GM12878 (cell line): ENCODE data around the gene MYMX. TPM values are rescaled to one million over a fixed set of nuclear protein-coding genes. Genes with fewer than 3 reads are reported as not detected.

Source experiments
- ATAC-seq: fragments of 200-7000 bp; cut with Tn5 transposase; 3 replicates; pipeline ENCODE4 v1.9.1; 2020; ENCODE audit warnings: mild to moderate bottlenecking, moderate library complexity
- BruUV-seq: library from RNA; stranded (reverse); fragments of 400-500 nt; replicated peaks from 2 replicates; lab custom pipeline; 2021; lab: Mats Ljungman, UMichigan
- CTCF ChIA-PET: fragments of 300-600 bp; sonication (Branson Sonifier 250); formaldehyde crosslinking; extraction: SDS; loops from one replicate; lab custom pipeline; 2021; ENCODE audit warnings: inconsistent platforms; lab: Yijun Ruan, JAX
- POLR2A ChIA-PET: fragments of 350-600 bp; formaldehyde crosslinking; extraction: SDS; loops from one replicate; lab custom pipeline; 2021; ENCODE audit warnings: inconsistent platforms; lab: Charles Lee
- RAD21 ChIA-PET: fragments of 300-600 bp; sonication (Branson Sonifier 250); formaldehyde crosslinking; loops from one replicate; lab custom pipeline; 2023; ENCODE audit warnings: antibody characterized with exemption; ENCODE audit not compliant: unreplicated experiment; lab: Charles Lee
- SMC1A ChIA-PET: fragments of 300-600 bp; sonication (Branson Sonifier 250); formaldehyde crosslinking; loops from one replicate; lab custom pipeline; 2023; ENCODE audit not compliant: unreplicated experiment, uncharacterized antibody; lab: Charles Lee
- DNase-seq: peaks from one replicate; pipeline ENCODE4 v3.0.0-alpha.2; 2011; ENCODE audit warnings: low read depth, low spot score
- FAIRE-seq: peaks from 3 replicates; lab custom pipeline; 2011; peaks lifted over from hg19 to GRCh38; lab: Jason Lieb, UNC
- H2AFZ ChIP-seq: 2 replicates; pipeline ENCODE4 v1.6.0; 2011; ENCODE audit warnings: low read depth, low read length, control low read depth; ENCODE audit not compliant: control insufficient read depth
- H3K27ac ChIP-seq: 2 replicates; pipeline ENCODE4 v1.5.1; 2011; ENCODE audit warnings: control low read depth; ENCODE audit not compliant: control insufficient read depth, insufficient read depth
- H3K27me3 ChIP-seq, 2 experiments: replicated peaks in 1 of 2; 2 replicates each; pipeline versions ENCODE4 v1.6.0 to v1.6.1; 2011; ENCODE audit warnings: low read length in 1 of 2; ENCODE audit not compliant: control insufficient read depth in 2 of 2, insufficient read depth in 2 of 2
- H3K36me3 ChIP-seq, 2 experiments: 2 replicates each; pipeline ENCODE4 v1.5.1; 2011; ENCODE audit warnings: low read length in 1 of 2; ENCODE audit not compliant: control insufficient read depth in 2 of 2, insufficient read depth in 2 of 2
- H3K4me1 ChIP-seq: 2 replicates; pipeline ENCODE4 v1.6.1; 2011; ENCODE audit warnings: mild to moderate bottlenecking, low read length, moderate library complexity, mixed read lengths; ENCODE audit not compliant: control insufficient read depth, insufficient read depth
- H3K4me2 ChIP-seq: 2 replicates; pipeline ENCODE4 v1.6.0; 2011; ENCODE audit warnings: control low read depth; ENCODE audit not compliant: control insufficient read depth, insufficient read depth
- H3K4me3 ChIP-seq: fragments of 200-600 bp; sonication (generic); 2 replicates; pipeline ENCODE4 v1.5.1; 2016
- H3K79me2 ChIP-seq: 2 replicates; pipeline ENCODE4 v1.6.0; 2011; ENCODE audit warnings: low read length; ENCODE audit not compliant: control insufficient read depth, insufficient read depth
- H3K9ac ChIP-seq: 2 replicates; pipeline ENCODE4 v1.8.0; 2011; ENCODE audit warnings: low read length, control low read depth, mixed read lengths; ENCODE audit not compliant: control insufficient read depth, insufficient read depth
- H3K9me3 ChIP-seq: replicated peaks from 3 replicates; pipeline ENCODE4 v1.5.1; 2011; ENCODE audit warnings: mild to moderate bottlenecking, low read length; ENCODE audit not compliant: control insufficient read depth, insufficient read depth
- H4K20me1 ChIP-seq: 2 replicates; pipeline ENCODE4 v1.6.0; 2011; ENCODE audit not compliant: control insufficient read depth, insufficient read depth
- ASH2L ChIP-seq: fragments of 300-600, 200-600 bp; sonication (generic); IDR thresholded peaks from 2 replicates; pipeline ENCODE4 v1.6.1; 2017; ENCODE audit warnings: low read depth, mild to moderate bottlenecking, borderline replicate concordance
- BACH1 ChIP-seq: fragments of 450-650 bp; IDR thresholded peaks from 2 replicates; pipeline ENCODE4 v1.6.1; 2017; ENCODE audit warnings: mild to moderate bottlenecking, borderline replicate concordance
- BMI1 ChIP-seq: fragments of 450-650 bp; IDR thresholded peaks from 2 replicates; pipeline ENCODE4 v1.6.1; 2016; ENCODE audit warnings: mild to moderate bottlenecking, moderate library complexity, borderline replicate concordance
- CBX5 ChIP-seq: sonication (generic); IDR thresholded peaks from 2 replicates; pipeline ENCODE4 v1.6.1; 2016; ENCODE audit warnings: low read depth, moderate library complexity, mild to moderate bottlenecking, inconsistent platforms
- CREM ChIP-seq: IDR thresholded peaks from 2 replicates; pipeline ENCODE4 v1.6.1; 2014; ENCODE audit warnings: antibody characterized with exemption, low read depth
- EED ChIP-seq: sonication (generic); IDR thresholded peaks from 2 replicates; pipeline ENCODE4 v1.6.1; 2016; ENCODE audit warnings: antibody characterized with exemption, low read depth
- EGR1 ChIP-seq, 2 experiments: IDR thresholded peaks; 1 replicate in 1 of 2; 2 replicates in 1 of 2; pipeline ENCODE4 v1.6.1; 2011 to 2012; ENCODE audit warnings: low read depth in 2 of 2, low read length in 2 of 2, borderline replicate concordance in 1 of 2, mild to moderate bottlenecking in 1 of 2, moderate library complexity in 1 of 2
- ETV6 ChIP-seq, 2 experiments: fragments of 450-650 bp in 1 of 2; IDR thresholded peaks in 1 of 2; conservative IDR thresholded peaks in 1 of 2; 2 replicates each; pipeline ENCODE4 v1.6.1; 2014; ENCODE audit warnings: antibody characterized with exemption in 1 of 2, borderline replicate concordance in 1 of 2, low read depth in 1 of 2, mild to moderate bottlenecking in 1 of 2, moderate library complexity in 1 of 2
- NFYB ChIP-seq: IDR thresholded peaks from 2 replicates; pipeline ENCODE4 v1.6.1; 2011; ENCODE audit warnings: low read depth, mild to moderate bottlenecking, low read length, improper control_type of control experiment, moderate library complexity; ENCODE audit not compliant: insufficient read depth
- NR2C1 ChIP-seq: fragments of 450-650 bp; IDR thresholded peaks from 2 replicates; pipeline ENCODE4 v1.6.1; 2017; ENCODE audit warnings: antibody characterized with exemption, mild to moderate bottlenecking, moderate library complexity
- NRF1 ChIP-seq: conservative IDR thresholded peaks from 2 replicates; pipeline ENCODE4 v1.6.1; 2011; ENCODE audit warnings: mild to moderate bottlenecking, low read depth, low read length, improper control_type of control experiment
- PAX8 ChIP-seq: fragments of 450-650 bp; IDR thresholded peaks from 2 replicates; pipeline ENCODE4 v1.6.1; 2017; ENCODE audit warnings: mild to moderate bottlenecking, moderate library complexity
- POLR2AphosphoS5 ChIP-seq: IDR thresholded peaks from 2 replicates; pipeline ENCODE4 v1.6.1; 2011; ENCODE audit warnings: mild to moderate bottlenecking, low read length, inconsistent platforms
- SIX5 ChIP-seq: IDR thresholded peaks from 2 replicates; pipeline ENCODE4 v1.6.1; 2011; ENCODE audit warnings: mild to moderate bottlenecking, low read depth, low read length, moderate library complexity; ENCODE audit not compliant: severe bottlenecking
- SMAD1 ChIP-seq: fragments of 450-650 bp; IDR thresholded peaks from 2 replicates; pipeline ENCODE4 v1.6.1; 2018; ENCODE audit warnings: mild to moderate bottlenecking, low read depth; ENCODE audit not compliant: partially characterized antibody
- SREBF2 ChIP-seq: IDR thresholded peaks from 2 replicates; pipeline ENCODE4 v1.6.1; 2012; ENCODE audit warnings: mild to moderate bottlenecking, low read length
- TAF1 ChIP-seq: IDR thresholded peaks from 2 replicates; pipeline ENCODE4 v1.6.1; 2011; ENCODE audit warnings: mild to moderate bottlenecking, low read depth, low read length, borderline replicate concordance
- TARDBP ChIP-seq: IDR thresholded peaks from 2 replicates; pipeline ENCODE4 v1.6.1; 2016; ENCODE audit warnings: borderline replicate concordance
- ZNF622 ChIP-seq: fragments of 450-650 bp; IDR thresholded peaks from 2 replicates; pipeline ENCODE4 v1.6.1; 2017; ENCODE audit warnings: mild to moderate bottlenecking, inconsistent platforms
- ZSCAN29 ChIP-seq: fragments of 450-650 bp; IDR thresholded peaks from 2 replicates; pipeline ENCODE4 v1.6.1; 2017; ENCODE audit warnings: mild to moderate bottlenecking, moderate library complexity
- WGBS: methylation state at CpG from one replicate; pipeline ENCODE4 v1.1.6; 2016; ENCODE audit warnings: low lambda C conversion rate; ENCODE audit not compliant: insufficient replicate concordance, insufficient coverage; ENCODE audit errors: missing lambda C conversion rate; 5-methylcytosine and 5-hydroxymethylcytosine counted together
- in situ Hi-C: fragments of 300-500 bp; cut with MboI; formaldehyde crosslinking; loops from 9 replicates; pipeline ENCODE4 v1.14.3; 2018; ENCODE audit warnings: mixed read lengths
- intact Hi-C: fragments of 100-400 bp; cut with micrococcal nuclease; formaldehyde crosslinking; loops from one replicate; pipeline ENCODE4 v1.14.2; 2022; ENCODE audit not compliant: unreplicated experiment
- polyA plus RNA-seq, 11 experiments: library from polyadenylated mRNA; depleted of rRNA in 4 of 11; unstranded in 6 of 11; stranded (reverse) in 5 of 11; fragments of >200 nt; fragmentation: Nextera tagmentation in 4 of 11; fragmentation: Illumina TruSeq in 1 of 11; extraction: Ambion mirVana in 4 of 11; extraction: Trizol in 1 of 11; gene quantifications; 1 replicate in 1 of 11; 2 replicates in 10 of 11; pipeline versions ENCODE4 v1.2.1 to v1.2.3, GENCODE V29; 2011 to 2016; ENCODE audit warnings: inconsistent platforms in 2 of 11, missing spikeins in 2 of 11, low read depth in 1 of 11
- total RNA-seq, 4 experiments: library from RNA; depleted of rRNA in 3 of 4; stranded (reverse); fragments of >200 nt in 3 of 4; fragmentation: Illumina TruSeq in 1 of 4; extraction: Trizol in 1 of 4; gene quantifications; 2 replicates each; pipeline versions ENCODE4 v1.2.1 to v1.2.3, GENCODE V29; 2013 to 2021
- TF ChIP-seq, protein P1 (sequence below): IDR thresholded peaks from 2 replicates; pipeline ENCODE4 v1.6.1; 2011; ENCODE audit warnings: borderline replicate concordance, low read depth, mild to moderate bottlenecking, moderate library complexity, mixed read lengths, low read length; ENCODE audit not compliant: insufficient read depth; ENCODE audit errors: extremely low read length
- TF ChIP-seq, protein P2 (sequence below): IDR thresholded peaks from 2 replicates; pipeline ENCODE4 v1.6.1; 2011; ENCODE audit warnings: low read depth, low read length, improper control_type of control experiment, borderline replicate concordance

Gene MYMX
- total and polyA plus RNA-seq, 10 of the 15 experiments (the other 5 are each of a cell fraction or from before 2014, with no cell fraction given), result not detected

DNA sequence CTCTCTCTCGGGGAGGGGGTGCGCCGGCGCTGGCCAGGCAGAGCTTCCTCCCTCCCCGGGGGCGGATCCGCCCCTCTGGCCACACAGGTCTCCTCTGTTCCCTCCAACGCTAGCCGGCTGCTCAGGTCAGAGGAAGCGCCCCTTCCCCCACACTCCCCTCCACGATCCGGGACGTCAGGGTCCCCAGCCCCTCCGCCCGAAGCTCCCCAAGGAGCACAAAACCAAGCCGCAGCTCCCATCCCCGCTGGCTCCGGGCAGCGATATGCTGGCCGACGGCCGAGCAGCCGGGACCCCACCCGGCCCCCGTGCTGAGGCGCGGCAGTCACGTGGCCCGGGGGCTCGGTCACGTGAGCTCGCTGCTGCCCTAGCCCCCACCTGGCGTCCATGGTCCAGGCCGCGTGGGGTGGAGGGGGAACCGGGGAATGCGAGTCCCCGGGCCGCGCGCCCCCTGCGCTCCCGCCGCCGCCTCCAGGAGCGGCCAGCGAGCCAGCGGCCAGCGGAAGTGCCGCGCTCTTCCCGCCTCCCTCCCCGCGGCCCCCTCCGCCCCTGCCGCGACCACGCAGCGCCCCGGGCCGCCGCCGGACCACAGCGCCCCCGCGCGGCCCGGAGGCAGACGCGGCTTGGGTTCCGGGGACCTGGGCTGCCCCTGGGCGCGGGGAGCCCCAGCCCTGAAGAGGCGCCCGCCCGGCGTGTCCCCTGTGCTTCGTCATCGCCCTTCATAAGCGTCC lies 40.5 kb downstream of the MYMX start, which contains the start of gene SLC35B2:
Gene SLC35B2, minus strand, starts transcription at position 504 of the 728 bp plus-strand sequence. Its CDS starts 118 bp downstream, at position 386.
- RAD21 ChIA-PET, result interaction anchor here (0.8 to 4.8 kb wide), 8 partner anchors 8 to 176 kb away, joined by 3 to 28 read pairs (median 4); partner anchors contain the start of genes HSP90AB1, NFKBIE and SLC29A1
- no peak for FAIRE-seq
- no peaks in the 10 kb centered on the region for H3K9me3 ChIP-seq
- TF ChIP-seq EED (no peak), SREBF2 (no peak), NRF1 (no peak), SIX5 (no peak), POLR2AphosphoS5 (no peak; the same call in 1 of the 2 replicates), ZNF622 (no peak), ETV6 (conservative IDR thresholded peaks at IDR 0.05 in 1 of 2, IDR thresholded peaks at IDR 0.05 in 1 of 2; ENCODE audit: borderline replicate concordance in 1 of 2, low read depth in 1 of 2) (0 out of 4 replicates have a peak, but pooled peaks of 1 of the 2 experiments have one; percentile 27), CBX5 (no peak), TAF1 (0 out of 2 replicates have a peak, but pooled peaks have one; percentile 2), BMI1 (0 out of 2 replicates have a peak, but pooled peaks have one; percentile 29), ZSCAN29 (no peak), ASH2L (no peak), CREM (no peak), BACH1 (peak; percentile 94), NR2C1 (peak; percentile 34; the same call in 1 of the 2 replicates), EGR1 (IDR thresholded peaks at IDR 0.05; ENCODE audit: borderline replicate concordance in 1 of 2, low read depth in 2 of 2, low read length in 2 of 2) (peak in 1 of 2 experiments; percentile 78; a peak in 1 of 3 replicates), NFYB (no peak), TARDBP (peak; percentile 62; the same call in 1 of the 2 replicates), SMAD1 (no peak), PAX8 (no peak)
- TF ChIP-seq, protein P1, sequence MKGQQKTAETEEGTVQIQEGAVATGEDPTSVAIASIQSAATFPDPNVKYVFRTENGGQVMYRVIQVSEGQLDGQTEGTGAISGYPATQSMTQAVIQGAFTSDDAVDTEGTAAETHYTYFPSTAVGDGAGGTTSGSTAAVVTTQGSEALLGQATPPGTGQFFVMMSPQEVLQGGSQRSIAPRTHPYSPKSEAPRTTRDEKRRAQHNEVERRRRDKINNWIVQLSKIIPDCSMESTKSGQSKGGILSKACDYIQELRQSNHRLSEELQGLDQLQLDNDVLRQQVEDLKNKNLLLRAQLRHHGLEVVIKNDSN, result no peak
- TF ChIP-seq, protein P2, sequence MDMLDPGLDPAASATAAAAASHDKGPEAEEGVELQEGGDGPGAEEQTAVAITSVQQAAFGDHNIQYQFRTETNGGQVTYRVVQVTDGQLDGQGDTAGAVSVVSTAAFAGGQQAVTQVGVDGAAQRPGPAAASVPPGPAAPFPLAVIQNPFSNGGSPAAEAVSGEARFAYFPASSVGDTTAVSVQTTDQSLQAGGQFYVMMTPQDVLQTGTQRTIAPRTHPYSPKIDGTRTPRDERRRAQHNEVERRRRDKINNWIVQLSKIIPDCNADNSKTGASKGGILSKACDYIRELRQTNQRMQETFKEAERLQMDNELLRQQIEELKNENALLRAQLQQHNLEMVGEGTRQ, result peak; percentile 95

More for the DNA sequence above, 40.5 kb downstream of the MYMX start, which contains the start of gene SLC35B2:
- Histone ChIP-seq H2AFZ (peak within 1 kb of the TSS; percentile 70), H3K36me3 (peaks cover 32 to 41% of the 10 kb centered on the region in 2 experiments), H4K20me1 (peaks cover 4% of the 10 kb centered on the region; the same call in 1 of the 2 replicates), H3K27ac (peak within 1 kb of the TSS; percentile 99), H3K4me3 (peak within 1 kb of the TSS; percentile 77), H3K9ac (peak within 1 kb of the TSS; percentile 90), H3K4me2 (peak within 1 kb of the TSS; percentile 98), H3K79me2 (peaks cover 85% of the 10 kb centered on the region), H3K27me3 (no peaks in the 10 kb centered on the region), H3K4me1 (peaks cover 61% of the 10 kb centered on the region)
- BruUV-seq, result no TSS peak
- ChIA-PET CTCF (interaction anchor here (1.0 to 5.0 kb wide), 14 partner anchors 10 to 161 kb away, joined by 3 to 45 read pairs (median 6); partner anchors contain the start of gene HSP90AB1), SMC1A (interaction anchor here (0.7 to 3.1 kb wide), 9 partner anchors 10 to 161 kb away, joined by 3 to 25 read pairs (median 3); partner anchors contain the start of gene HSP90AB1), POLR2A (interaction anchor here (1.0 to 10.7 kb wide), 5 partner anchors 6 to 38 kb away, joined by 3 to 131 read pairs (median 8); partner anchors contain the start of gene HSP90AB1)
- intact Hi-C loops (no loop called here), in situ Hi-C loops (no loop called here)
- ATAC-seq (peak; percentile 54), DNase-seq (no peak)
- 1% methylated on average over 48 of the region's 80 CpGs for WGBS
